DND-41 (cell line): ENCODE measurements around the gene GNRH2.

Experiments used
- ATAC-seq: fragments of 200-7000 bp; cut with Tn5 transposase; 3 replicates; pipeline ENCODE4 v1.9.1; 2021; ENCODE audit warnings: low read depth; ENCODE audit not compliant: insufficient read depth
- DNase-seq: peaks from one replicate; pipeline ENCODE4 v3.0.0-alpha.2; 2020
- H2AFZ ChIP-seq: 2 replicates; pipeline ENCODE4 v1.6.0; 2012; ENCODE audit warnings: low read depth, low read length
- H3K27ac ChIP-seq: 2 replicates; pipeline ENCODE4 v1.5.1; 2012; ENCODE audit warnings: low read length, inconsistent platforms
- H3K27me3 ChIP-seq: fragments of 200-600 bp; sonication (generic); 2 replicates; pipeline ENCODE4 v1.6.0; 2012; ENCODE audit warnings: low read length, mild to moderate bottlenecking, inconsistent platforms; ENCODE audit not compliant: insufficient read depth, poor library complexity
- H3K36me3 ChIP-seq: 2 replicates; pipeline ENCODE4 v1.5.1; 2012; ENCODE audit warnings: low read length, inconsistent platforms; ENCODE audit not compliant: insufficient read depth
- H3K4me1 ChIP-seq: 2 replicates; pipeline ENCODE4 v1.5.1; 2012; ENCODE audit warnings: mild to moderate bottlenecking, low read length; ENCODE audit not compliant: insufficient read depth
- H3K4me2 ChIP-seq: 2 replicates; pipeline ENCODE4 v1.6.0; 2012; ENCODE audit warnings: mild to moderate bottlenecking, moderate library complexity, low read length, inconsistent platforms; ENCODE audit not compliant: insufficient read depth
- H3K4me3 ChIP-seq, 2 experiments: fragments of 200-600 bp in 1 of 2; shearing (Covaris generic) in 1 of 2; 2 replicates each; pipeline ENCODE4 v1.5.1; 2012 to 2016; ENCODE audit warnings: inconsistent platforms in 2 of 2, low read length in 2 of 2, mild to moderate bottlenecking in 2 of 2, low read depth in 1 of 2, moderate library complexity in 1 of 2
- H3K79me2 ChIP-seq: 2 replicates; pipeline ENCODE4 v1.6.0; 2012; ENCODE audit warnings: low read length, inconsistent platforms; ENCODE audit not compliant: insufficient read depth
- H3K9ac ChIP-seq: 2 replicates; pipeline ENCODE4 v1.6.0; 2012; ENCODE audit warnings: low read depth, mild to moderate bottlenecking, inconsistent platforms, low read length, moderate library complexity
- H3K9me3 ChIP-seq: 2 replicates; pipeline ENCODE4 v1.5.1; 2012; ENCODE audit warnings: low read length, moderate library complexity, mild to moderate bottlenecking, inconsistent platforms; ENCODE audit not compliant: insufficient read depth, severe bottlenecking
- H4K20me1 ChIP-seq: 2 replicates; pipeline ENCODE4 v1.6.0; 2012; ENCODE audit warnings: low read length; ENCODE audit not compliant: insufficient read depth
- CTCF ChIP-seq: IDR thresholded peaks from 2 replicates; pipeline ENCODE4 v1.5.1; 2012; ENCODE audit warnings: borderline replicate concordance, low read length, moderate library complexity, mild to moderate bottlenecking; ENCODE audit not compliant: poor library complexity, severe bottlenecking; ENCODE audit errors: extremely low read depth
- EZH2 ChIP-seq: IDR thresholded peaks from 3 replicates; pipeline ENCODE4 v1.6.1; 2012; ENCODE audit warnings: borderline replicate concordance, low read depth, mild to moderate bottlenecking, moderate library complexity, low read length, inconsistent platforms; ENCODE audit not compliant: severe bottlenecking

Gene GNRH2

GRCh38 chr20:3045816-3046676 is 2.6 kb downstream of the GNRH2 start, which contains the start of gene MRPS26:
Gene MRPS26 (plus strand): TSS chr20:3046052. CDS start chr20:3046069, 17 bp downstream.
- Histone ChIP-seq H3K36me3 (peaks cover 38% of the 10 kb centered on the region), H3K27ac (peak within 1 kb of the TSS; percentile 81)

GRCh38 chr20:3046677-3047462 is 3.4 kb downstream of the GNRH2 start:
- ATAC-seq (peak; percentile 30), DNase-seq (peak; percentile 46)
- H3K79me2 ChIP-seq = peaks cover 17% of the 10 kb centered on the region
- H3K27me3 ChIP-seq = no peaks in the 10 kb centered on the region
- H3K36me3 ChIP-seq = peaks cover 38% of the 10 kb centered on the region
- TF ChIP-seq CTCF (no peak), EZH2 (no peak)
- H3K4me3 ChIP-seq = peak overlapping the region; percentile 95 to 97
- peak overlapping the region; percentile 81 for H3K27ac ChIP-seq
- H4K20me1 ChIP-seq = peaks cover 28% of the 10 kb centered on the region
- H3K4me1 ChIP-seq = peaks cover 26% of the 10 kb centered on the region
- H3K4me2 ChIP-seq = peak overlapping the region; percentile 91
- peak overlapping the region; percentile 96 for H2AFZ ChIP-seq
- H3K9ac ChIP-seq = peak overlapping the region; percentile 91
- H3K9me3 ChIP-seq = no peaks in the 10 kb centered on the region

More at GRCh38 chr20:3045816-3046676, 2.6 kb downstream of the GNRH2 start, which contains the start of gene MRPS26:
- ATAC-seq (peak; percentile 95), DNase-seq (peak; percentile 83)
- Histone ChIP-seq H3K27me3 (no peaks in the 10 kb centered on the region), H3K4me1 (peaks cover 26% of the 10 kb centered on the region), H3K9me3 (no peaks in the 10 kb centered on the region), H2AFZ (peak within 1 kb of the TSS; percentile 96), H3K4me2 (peak within 1 kb of the TSS; percentile 91), H4K20me1 (peaks cover 28% of the 10 kb centered on the region), H3K79me2 (peaks cover 17% of the 10 kb centered on the region), H3K9ac (peak within 1 kb of the TSS; percentile 91), H3K4me3 (peak within 1 kb of the TSS; percentile 95 to 97)
- TF ChIP-seq EZH2 = no peak
- peak; percentile 9 for TF ChIP-seq CTCF

GRCh38 chr20:3047486-3048419 is 4.3 kb downstream of the GNRH2 start:
- Histone ChIP-seq H3K4me3 (peak overlapping the region in 1 of 2 experiments; percentile 97; a peak in 2 of 4 replicates), H3K36me3 (peaks cover 38% of the 10 kb centered on the region), H4K20me1 (peaks cover 28% of the 10 kb centered on the region), H3K9me3 (no peaks in the 10 kb centered on the region), H2AFZ (no peak overlapping the region), H3K27me3 (no peaks in the 10 kb centered on the region), H3K79me2 (peaks cover 17% of the 10 kb centered on the region), H3K27ac (no peak overlapping the region), H3K4me1 (peaks cover 26% of the 10 kb centered on the region), H3K4me2 (peak overlapping the region; percentile 91), H3K9ac (peak overlapping the region; percentile 91)
- no peak for ATAC-seq
- TF ChIP-seq CTCF (no peak), EZH2 (no peak)
- DNase-seq = no peak
